Measurements from ENCODE around the gene SLC25A21. TPM values are rescaled to one million over a fixed set of nuclear protein-coding genes. Genes with fewer than 3 reads are reported as not detected.

The SLC25A21 gene
- total and polyA plus RNA-seq, 2 donors (not counting 1 experiment from before 2014, with no cell fraction given) = 0.50 to 0.62 TPM

- Histone ChIP-seq H4K20me1 (ENCODE audit: control insufficient read depth, extremely low read depth, insufficient read depth, low read length) (no peaks in the 10 kb centered on the region), H3K79me2 (ENCODE audit: control insufficient read depth, insufficient read depth, low read length) (no peaks in the 10 kb centered on the region), H3K36me3 (ENCODE audit: control insufficient read depth, insufficient read depth, low read length) (no peaks in the 10 kb centered on the region), H3K27ac (ENCODE audit: insufficient read depth, low read length) (no peak overlapping the region), H2AFZ (ENCODE audit: low read length) (no peak overlapping the region), H3K4me2 (ENCODE audit: extremely low read depth, insufficient read depth, low read length) (no peak overlapping the region), H3K9ac (ENCODE audit: insufficient read depth, low read length) (no peak overlapping the region), H3K4me1 (ENCODE audit: control insufficient read depth, extremely low read depth, insufficient read depth, low read length) (no peaks in the 10 kb centered on the region), H3K27me3 (ENCODE audit: control insufficient read depth, insufficient read depth, low read length) (no peaks in the 10 kb centered on the region), H3K4me3 (replicated peaks in 1 of 4; ENCODE audit: control extremely low read depth in 1 of 4, insufficient read depth in 1 of 4, low read depth in 3 of 4, low read length in 4 of 4) (no peak overlapping the region), H3K9me3 (ENCODE audit: control insufficient read depth, insufficient read depth, low read depth, low read length) (no peaks in the 10 kb centered on the region)
- peak in 1 of 2 donors; percentile 12 for DNase-seq (ENCODE audit: low read depth in 2 of 2)
- TF ChIP-seq EZH2 (IDR thresholded peaks at IDR 0.05; ENCODE audit: low read length, missing control alignments) (no peak), CTCF (conservative IDR thresholded peaks at IDR 0.05 in 1 of 2, IDR thresholded peaks at IDR 0.05 in 1 of 2; ENCODE audit: low read depth in 1 of 2, low read length in 2 of 2) (no peak)
Observed at GRCh38 chr14:36845356-36846012, 326.9 kb downstream of the SLC25A21 start.

- H4K20me1 ChIP-seq (ENCODE audit: control insufficient read depth, extremely low read depth, insufficient read depth, low read length) = no peaks in the 10 kb centered on the region
- H3K79me2 ChIP-seq (ENCODE audit: control insufficient read depth, insufficient read depth, low read length) = no peaks in the 10 kb centered on the region
- no peak overlapping the region for H3K9ac ChIP-seq (ENCODE audit: insufficient read depth, low read length)
- H3K4me3 ChIP-seq (replicated peaks in 1 of 4; ENCODE audit: control extremely low read depth in 1 of 4, insufficient read depth in 1 of 4, low read depth in 3 of 4, low read length in 4 of 4) = no peak overlapping the region
- no peak overlapping the region for H3K27ac ChIP-seq (ENCODE audit: insufficient read depth, low read length)
- no peaks in the 10 kb centered on the region for H3K36me3 ChIP-seq (ENCODE audit: control insufficient read depth, insufficient read depth, low read length)
- TF ChIP-seq CTCF (conservative IDR thresholded peaks at IDR 0.05 in 1 of 2, IDR thresholded peaks at IDR 0.05 in 1 of 2; ENCODE audit: low read depth in 1 of 2, low read length in 2 of 2) = no peak
- TF ChIP-seq EZH2 (IDR thresholded peaks at IDR 0.05; ENCODE audit: low read length, missing control alignments) = no peak
- H2AFZ ChIP-seq (ENCODE audit: low read length) = no peak overlapping the region
- DNase-seq (ENCODE audit: low read depth in 2 of 2) = no peak
- no peak overlapping the region for H3K4me2 ChIP-seq (ENCODE audit: extremely low read depth, insufficient read depth, low read length)
- no peaks in the 10 kb centered on the region for H3K4me1 ChIP-seq (ENCODE audit: control insufficient read depth, extremely low read depth, insufficient read depth, low read length)
- no peaks in the 10 kb centered on the region for H3K9me3 ChIP-seq (ENCODE audit: control insufficient read depth, insufficient read depth, low read depth, low read length)
- no peaks in the 10 kb centered on the region for H3K27me3 ChIP-seq (ENCODE audit: control insufficient read depth, insufficient read depth, low read length)
Observed at GRCh38 chr14:36844443-36845195, 327.8 kb downstream of the SLC25A21 start.

- Histone ChIP-seq H3K27me3 (ENCODE audit: control insufficient read depth, insufficient read depth, low read length) (no peaks in the 10 kb centered on the region), H3K79me2 (ENCODE audit: control insufficient read depth, insufficient read depth, low read length) (no peaks in the 10 kb centered on the region), H3K9ac (ENCODE audit: insufficient read depth, low read length) (no peak overlapping the region), H4K20me1 (ENCODE audit: control insufficient read depth, extremely low read depth, insufficient read depth, low read length) (no peaks in the 10 kb centered on the region), H3K4me1 (ENCODE audit: control insufficient read depth, extremely low read depth, insufficient read depth, low read length) (no peaks in the 10 kb centered on the region), H3K9me3 (ENCODE audit: control insufficient read depth, insufficient read depth, low read depth, low read length) (no peaks in the 10 kb centered on the region), H3K27ac (ENCODE audit: insufficient read depth, low read length) (no peak overlapping the region), H3K36me3 (ENCODE audit: control insufficient read depth, insufficient read depth, low read length) (no peaks in the 10 kb centered on the region), H3K4me2 (ENCODE audit: extremely low read depth, insufficient read depth, low read length) (no peak overlapping the region), H3K4me3 (replicated peaks in 1 of 4; ENCODE audit: control extremely low read depth in 1 of 4, insufficient read depth in 1 of 4, low read depth in 3 of 4, low read length in 4 of 4) (no peak overlapping the region), H2AFZ (ENCODE audit: low read length) (no peak overlapping the region)
- TF ChIP-seq CTCF (conservative IDR thresholded peaks at IDR 0.05 in 1 of 2, IDR thresholded peaks at IDR 0.05 in 1 of 2; ENCODE audit: low read depth in 1 of 2, low read length in 2 of 2) (no peak), EZH2 (IDR thresholded peaks at IDR 0.05; ENCODE audit: low read length, missing control alignments) (no peak)
- DNase-seq (ENCODE audit: low read depth in 2 of 2) = no peak
Observed at GRCh38 chr14:36843410-36843809, 329.0 kb downstream of the SLC25A21 start.
